ENCODE measurements around the gene STK38. TPM values are rescaled to one million over a fixed set of nuclear protein-coding genes. Genes with fewer than 3 reads are reported as not detected.
A peak's percentile ranks its signal among the peaks of the same experiment; 100 is the strongest.

The STK38 gene
- total and polyA plus RNA-seq, 9 of the 15 experiments (the other 6 are each of a cell fraction or from before 2014, with no cell fraction given) = 5.7 to 28.7 (median 19.5) TPM

DNA sequence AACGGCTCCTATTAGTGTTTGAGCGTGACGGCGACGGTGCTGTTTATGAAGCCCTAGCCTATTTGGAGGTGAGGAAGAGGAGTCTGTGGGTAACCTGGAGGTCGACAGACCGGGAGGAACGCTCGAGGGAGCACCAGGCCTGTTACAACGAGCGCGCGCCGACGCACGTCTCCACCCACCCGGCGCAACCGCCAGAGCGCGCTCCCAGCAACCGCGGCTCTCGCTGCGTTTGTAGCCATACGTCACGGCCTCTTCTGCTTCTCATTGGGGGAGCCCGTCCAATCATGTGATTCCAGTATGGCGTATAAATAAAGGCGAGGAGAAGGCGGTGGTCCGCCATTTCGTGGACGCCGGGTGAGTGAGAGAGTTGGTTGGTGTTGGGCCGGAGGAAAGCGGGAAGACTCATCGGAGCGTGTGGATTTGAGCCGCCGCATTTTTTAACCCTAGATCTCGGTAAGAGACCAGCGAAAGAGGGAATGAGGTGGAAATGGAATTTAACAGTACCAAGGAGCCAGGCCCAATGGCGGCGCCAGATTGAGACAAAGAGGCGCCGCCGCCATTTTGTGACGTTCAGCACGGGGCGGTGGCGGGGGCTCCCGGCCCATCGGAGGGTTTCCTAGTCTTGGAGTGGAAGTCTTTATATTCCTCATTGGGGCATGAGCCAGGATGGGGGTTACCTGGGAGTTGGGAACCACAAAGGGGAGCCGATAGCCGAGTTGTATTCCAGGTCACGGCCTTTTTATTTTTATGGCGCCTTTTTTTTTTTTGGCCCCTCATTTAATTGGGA, 46.9 kb upstream of the STK38 start, which contains the start of gene SRSF3 (continued):
- TF ChIP-seq, protein P1, sequence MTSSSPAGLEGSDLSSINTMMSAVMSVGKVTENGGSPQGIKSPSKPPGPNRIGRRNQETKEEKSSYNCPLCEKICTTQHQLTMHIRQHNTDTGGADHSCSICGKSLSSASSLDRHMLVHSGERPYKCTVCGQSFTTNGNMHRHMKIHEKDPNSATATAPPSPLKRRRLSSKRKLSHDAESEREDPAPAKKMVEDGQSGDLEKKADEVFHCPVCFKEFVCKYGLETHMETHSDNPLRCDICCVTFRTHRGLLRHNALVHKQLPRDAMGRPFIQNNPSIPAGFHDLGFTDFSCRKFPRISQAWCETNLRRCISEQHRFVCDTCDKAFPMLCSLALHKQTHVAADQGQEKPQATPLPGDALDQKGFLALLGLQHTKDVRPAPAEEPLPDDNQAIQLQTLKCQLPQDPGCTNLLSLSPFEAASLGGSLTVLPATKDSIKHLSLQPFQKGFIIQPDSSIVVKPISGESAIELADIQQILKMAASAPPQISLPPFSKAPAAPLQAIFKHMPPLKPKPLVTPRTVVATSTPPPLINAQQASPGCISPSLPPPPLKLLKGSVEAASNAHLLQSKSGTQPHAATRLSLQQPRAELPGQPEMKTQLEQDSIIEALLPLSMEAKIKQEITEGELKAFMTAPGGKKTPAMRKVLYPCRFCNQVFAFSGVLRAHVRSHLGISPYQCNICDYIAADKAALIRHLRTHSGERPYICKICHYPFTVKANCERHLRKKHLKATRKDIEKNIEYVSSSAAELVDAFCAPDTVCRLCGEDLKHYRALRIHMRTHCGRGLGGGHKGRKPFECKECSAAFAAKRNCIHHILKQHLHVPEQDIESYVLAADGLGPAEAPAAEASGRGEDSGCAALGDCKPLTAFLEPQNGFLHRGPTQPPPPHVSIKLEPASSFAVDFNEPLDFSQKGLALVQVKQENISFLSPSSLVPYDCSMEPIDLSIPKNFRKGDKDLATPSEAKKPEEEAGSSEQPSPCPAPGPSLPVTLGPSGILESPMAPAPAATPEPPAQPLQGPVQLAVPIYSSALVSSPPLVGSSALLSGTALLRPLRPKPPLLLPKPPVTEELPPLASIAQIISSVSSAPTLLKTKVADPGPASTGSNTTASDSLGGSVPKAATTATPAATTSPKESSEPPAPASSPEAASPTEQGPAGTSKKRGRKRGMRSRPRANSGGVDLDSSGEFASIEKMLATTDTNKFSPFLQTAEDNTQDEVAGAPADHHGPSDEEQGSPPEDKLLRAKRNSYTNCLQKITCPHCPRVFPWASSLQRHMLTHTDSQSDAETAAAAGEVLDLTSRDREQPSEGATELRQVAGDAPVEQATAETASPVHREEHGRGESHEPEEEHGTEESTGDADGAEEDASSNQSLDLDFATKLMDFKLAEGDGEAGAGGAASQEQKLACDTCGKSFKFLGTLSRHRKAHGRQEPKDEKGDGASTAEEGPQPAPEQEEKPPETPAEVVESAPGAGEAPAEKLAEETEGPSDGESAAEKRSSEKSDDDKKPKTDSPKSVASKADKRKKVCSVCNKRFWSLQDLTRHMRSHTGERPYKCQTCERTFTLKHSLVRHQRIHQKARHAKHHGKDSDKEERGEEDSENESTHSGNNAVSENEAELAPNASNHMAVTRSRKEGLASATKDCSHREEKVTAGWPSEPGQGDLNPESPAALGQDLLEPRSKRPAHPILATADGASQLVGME (CRISPR knock-in tag; IDR thresholded peaks at IDR 0.05) = no peak
- TF ChIP-seq, protein P2, sequence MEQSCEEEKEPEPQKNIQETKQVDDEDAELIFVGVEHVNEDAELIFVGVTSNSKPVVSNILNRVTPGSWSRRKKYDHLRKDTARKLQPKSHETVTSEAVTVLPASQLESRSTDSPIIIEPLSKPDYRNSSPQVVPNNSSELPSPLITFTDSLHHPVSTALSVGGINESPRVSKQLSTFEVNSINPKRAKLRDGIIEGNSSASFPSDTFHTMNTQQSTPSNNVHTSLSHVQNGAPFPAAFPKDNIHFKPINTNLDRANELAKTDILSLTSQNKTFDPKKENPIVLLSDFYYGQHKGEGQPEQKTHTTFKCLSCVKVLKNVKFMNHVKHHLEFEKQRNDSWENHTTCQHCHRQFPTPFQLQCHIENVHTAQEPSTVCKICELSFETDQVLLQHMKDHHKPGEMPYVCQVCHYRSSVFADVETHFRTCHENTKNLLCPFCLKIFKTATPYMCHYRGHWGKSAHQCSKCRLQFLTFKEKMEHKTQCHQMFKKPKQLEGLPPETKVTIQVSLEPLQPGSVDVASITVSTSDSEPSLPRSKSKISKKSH (CRISPR knock-in tag; IDR thresholded peaks at IDR 0.05) = no peak
- TF ChIP-seq ZNF551 (CRISPR knock-in tag; IDR thresholded peaks at IDR 0.05) (0 out of 2 replicates have a peak, but pooled peaks have one; percentile 8), CAMTA2 (CRISPR knock-in tag; conservative IDR thresholded peaks at IDR 0.05) (no peak), ZBTB17 (CRISPR knock-in tag; IDR thresholded peaks at IDR 0.05) (peak; percentile 18; the same call in 1 of the 2 replicates), SAFB2 (IDR thresholded peaks at IDR 0.05; ENCODE audit: borderline replicate concordance, low read depth, low read length, severe bottlenecking) (no peak), POLR2G (IDR thresholded peaks at IDR 0.05; ENCODE audit: low read depth, low read length) (peak; percentile 100), JUND (IDR thresholded peaks at IDR 0.05; ENCODE audit: borderline replicate concordance, low read depth, low read length) (peak; percentile 67), JUND (tag; IDR thresholded peaks at IDR 0.05; ENCODE audit: borderline replicate concordance, low read depth, low read length) (peak; percentile 32; the same call in 2 of the 3 replicates), PML (IDR thresholded peaks at IDR 0.05; ENCODE audit: low read length) (peak; percentile 99), SAP30 (IDR thresholded peaks at IDR 0.05; ENCODE audit: borderline replicate concordance, insufficient read depth, low read depth, low read length, poor library complexity, severe bottlenecking) (peak; percentile 73)
- TF ChIP-seq, protein P3, sequence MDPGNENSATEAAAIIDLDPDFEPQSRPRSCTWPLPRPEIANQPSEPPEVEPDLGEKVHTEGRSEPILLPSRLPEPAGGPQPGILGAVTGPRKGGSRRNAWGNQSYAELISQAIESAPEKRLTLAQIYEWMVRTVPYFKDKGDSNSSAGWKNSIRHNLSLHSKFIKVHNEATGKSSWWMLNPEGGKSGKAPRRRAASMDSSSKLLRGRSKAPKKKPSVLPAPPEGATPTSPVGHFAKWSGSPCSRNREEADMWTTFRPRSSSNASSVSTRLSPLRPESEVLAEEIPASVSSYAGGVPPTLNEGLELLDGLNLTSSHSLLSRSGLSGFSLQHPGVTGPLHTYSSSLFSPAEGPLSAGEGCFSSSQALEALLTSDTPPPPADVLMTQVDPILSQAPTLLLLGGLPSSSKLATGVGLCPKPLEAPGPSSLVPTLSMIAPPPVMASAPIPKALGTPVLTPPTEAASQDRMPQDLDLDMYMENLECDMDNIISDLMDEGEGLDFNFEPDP (CRISPR knock-in tag; IDR thresholded peaks at IDR 0.05) = no peak
- TF ChIP-seq, protein P4, sequence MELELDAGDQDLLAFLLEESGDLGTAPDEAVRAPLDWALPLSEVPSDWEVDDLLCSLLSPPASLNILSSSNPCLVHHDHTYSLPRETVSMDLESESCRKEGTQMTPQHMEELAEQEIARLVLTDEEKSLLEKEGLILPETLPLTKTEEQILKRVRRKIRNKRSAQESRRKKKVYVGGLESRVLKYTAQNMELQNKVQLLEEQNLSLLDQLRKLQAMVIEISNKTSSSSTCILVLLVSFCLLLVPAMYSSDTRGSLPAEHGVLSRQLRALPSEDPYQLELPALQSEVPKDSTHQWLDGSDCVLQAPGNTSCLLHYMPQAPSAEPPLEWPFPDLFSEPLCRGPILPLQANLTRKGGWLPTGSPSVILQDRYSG (tag; conservative IDR thresholded peaks at IDR 0.05; ENCODE audit: low read depth) = no peak; the same call in 1 of the 2 replicates
- TF ChIP-seq, protein P5, sequence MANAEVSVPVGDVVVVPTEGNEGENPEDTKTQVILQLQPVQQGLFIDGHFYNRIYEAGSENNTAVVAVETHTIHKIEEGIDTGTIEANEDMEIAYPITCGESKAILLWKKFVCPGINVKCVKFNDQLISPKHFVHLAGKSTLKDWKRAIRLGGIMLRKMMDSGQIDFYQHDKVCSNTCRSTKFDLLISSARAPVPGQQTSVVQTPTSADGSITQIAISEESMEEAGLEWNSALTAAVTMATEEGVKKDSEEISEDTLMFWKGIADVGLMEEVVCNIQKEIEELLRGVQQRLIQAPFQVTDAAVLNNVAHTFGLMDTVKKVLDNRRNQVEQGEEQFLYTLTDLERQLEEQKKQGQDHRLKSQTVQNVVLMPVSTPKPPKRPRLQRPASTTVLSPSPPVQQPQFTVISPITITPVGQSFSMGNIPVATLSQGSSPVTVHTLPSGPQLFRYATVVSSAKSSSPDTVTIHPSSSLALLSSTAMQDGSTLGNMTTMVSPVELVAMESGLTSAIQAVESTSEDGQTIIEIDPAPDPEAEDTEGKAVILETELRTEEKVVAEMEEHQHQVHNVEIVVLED (CRISPR knock-in tag; IDR thresholded peaks at IDR 0.05) = peak; percentile 91

All from K562 (cell line).